ENCODE results near the gene MICAL1.
A peak's percentile ranks its signal among the peaks of the same experiment; 100 is the strongest.

The MICAL1 gene

GRCh38 chr6:109441069-109441816 lies 14.3 kb downstream of the MICAL1 start (continued):
- no peak for TF ChIP-seq PRDM2 (tag by site-specific recombination; IDR thresholded peaks at IDR 0.05; ENCODE audit: borderline replicate concordance)
- no peak for TF ChIP-seq ZNF785 (tag by site-specific recombination; IDR thresholded peaks at IDR 0.05)
- TF ChIP-seq ZNF394 (tag by site-specific recombination; IDR thresholded peaks at IDR 0.05; ENCODE audit: borderline replicate concordance) = no peak
- no peak for TF ChIP-seq ZNF514 (tag by site-specific recombination; IDR thresholded peaks at IDR 0.05)
- TF ChIP-seq ZNF146 (tag by site-specific recombination; IDR thresholded peaks at IDR 0.05) = no peak
- TF ChIP-seq GFI1B (tag by site-specific recombination; IDR thresholded peaks at IDR 0.05) = no peak
- TF ChIP-seq ZNF18 (tag by site-specific recombination; IDR thresholded peaks at IDR 0.05) = no peak
- TF ChIP-seq ZNF426 (tag by site-specific recombination; IDR thresholded peaks at IDR 0.05) = no peak
- TF ChIP-seq ZNF341 (tag by site-specific recombination; IDR thresholded peaks at IDR 0.05; ENCODE audit: low read depth) = peak; percentile 75
- TF ChIP-seq TSHZ1 (tag by site-specific recombination; IDR thresholded peaks at IDR 0.05; ENCODE audit: borderline replicate concordance) = no peak
- no peak for TF ChIP-seq TRIM28 (IDR thresholded peaks at IDR 0.05; ENCODE audit: borderline replicate concordance, low read length)
- TF ChIP-seq ZNF184 (tag by site-specific recombination; IDR thresholded peaks at IDR 0.05) = no peak
- no peak for TF ChIP-seq ZSCAN23 (tag by site-specific recombination; IDR thresholded peaks at IDR 0.05)
- TF ChIP-seq ZBTB49 (tag by site-specific recombination; IDR thresholded peaks at IDR 0.05; ENCODE audit: low read depth) = no peak
- TF ChIP-seq ZSCAN18 (tag by site-specific recombination; IDR thresholded peaks at IDR 0.05) = no peak
- TF ChIP-seq HOXA7 (CRISPR knock-in tag; IDR thresholded peaks at IDR 0.05; ENCODE audit: borderline replicate concordance) = no peak
